CD4-positive, CD25-positive, alpha-beta regulatory T cell (primary cell): Measurements from ENCODE around the gene THUMPD3. TPM values are rescaled to one million over a fixed set of nuclear protein-coding genes. Genes with fewer than 3 reads are reported as not detected.

ENCODE experiments used
- ATAC-seq, 2 donors: fragments of 150-1000 bp; cut with Tn5 transposase; one replicate each; pipeline ENCODE4 v1.10.0; 2021; ENCODE audit warnings: low read depth in 2 of 2, moderate number of reproducible peaks in 2 of 2, moderate library complexity in 1 of 2
- DNase-seq, 3 donors: peaks; one replicate each; pipeline versions ENCODE4 v3.0.0 to v3.0.0-alpha.2; 2012 to 2022; ENCODE audit warnings: mixed read lengths in 1 of 3
- H3K27ac ChIP-seq: one replicate; pipeline ENCODE4 v1.7.0; 2013; ENCODE audit warnings: mild to moderate bottlenecking, low read length; ENCODE audit not compliant: insufficient read depth, poor library complexity, severe bottlenecking
- H3K27me3 ChIP-seq: one replicate; pipeline ENCODE4 v1.7.0; 2013; ENCODE audit warnings: low read length; ENCODE audit not compliant: control insufficient read depth, insufficient read depth
- H3K36me3 ChIP-seq: one replicate; pipeline ENCODE4 v1.7.0; 2013; ENCODE audit warnings: mild to moderate bottlenecking, low read length, moderate library complexity; ENCODE audit not compliant: control insufficient read depth, insufficient read depth
- H3K4me1 ChIP-seq: 2 replicates; pipeline ENCODE4 v1.7.0; 2013; ENCODE audit warnings: mild to moderate bottlenecking, low read length; ENCODE audit not compliant: insufficient read depth, control insufficient read depth, poor library complexity, severe bottlenecking
- H3K4me3 ChIP-seq: one replicate; pipeline ENCODE4 v1.7.0; 2013; ENCODE audit warnings: low read depth, mild to moderate bottlenecking, low read length, moderate library complexity
- H3K9me3 ChIP-seq, 2 experiments: 1 replicate in 1 of 2; 2 replicates in 1 of 2; pipeline ENCODE4 v1.7.0; 2013; ENCODE audit warnings: low read length in 2 of 2, mild to moderate bottlenecking in 1 of 2, moderate library complexity in 1 of 2; ENCODE audit not compliant: control insufficient read depth in 2 of 2
- H3K27ac Mint-ChIP-seq, 3 donors: one replicate each; pipeline ENCODE4 v1.8.0; 2020 to 2022; ENCODE audit warnings: mild to moderate bottlenecking in 3 of 3, mixed read lengths in 3 of 3, moderate library complexity in 2 of 3
- H3K27me3 Mint-ChIP-seq: one replicate; pipeline ENCODE4 v1.8.0; 2022; ENCODE audit warnings: mild to moderate bottlenecking, mixed read lengths
- H3K36me3 Mint-ChIP-seq: one replicate; pipeline ENCODE4 v1.8.0; 2020; ENCODE audit warnings: mixed read lengths
- H3K4me1 Mint-ChIP-seq, 4 donors: one replicate each; pipeline ENCODE4 v1.8.0; 2020 to 2022; ENCODE audit warnings: mixed read lengths in 4 of 4, mild to moderate bottlenecking in 1 of 4
- H3K4me3 Mint-ChIP-seq, 4 donors: one replicate each; pipeline ENCODE4 v1.8.0; 2020 to 2022; ENCODE audit warnings: mild to moderate bottlenecking in 4 of 4, mixed read lengths in 4 of 4, moderate library complexity in 3 of 4
- H3K9me3 Mint-ChIP-seq, 7 donors: one replicate each; pipeline ENCODE4 v1.8.0; 2020 to 2022; ENCODE audit warnings: mixed read lengths in 7 of 7, mild to moderate bottlenecking in 3 of 7, moderate library complexity in 2 of 7
- polyA plus RNA-seq, 4 donors: library from polyadenylated mRNA; unstranded; fragments of 300-500 nt; fragmentation: Illumina TruSeq; gene quantifications; one replicate each; pipeline ENCODE4 v1.2.3, GENCODE V29; 2021
- total RNA-seq: library from RNA; stranded (reverse); gene quantifications from one replicate; pipeline ENCODE4 v1.2.3, GENCODE V29; 2022

Gene THUMPD3
- 40.2 TPM for total RNA-seq
- 10 to 100 TPM; 17.9 to 20.5 (median 19.3) TPM for polyA plus RNA-seq

GRCh38 chr3:9362731-9363530 is at the start of gene THUMPD3:
TSS of gene THUMPD3 (plus strand) at chr3:9363054. CDS start at chr3:9365069, 2,015 bp downstream.
- peaks cover 16% of the 10 kb centered on the region for H3K4me1 ChIP-seq
- peak within 1 kb of the TSS; percentile 95 for H3K4me3 ChIP-seq
- peaks cover 0 to 39% (median 22%) of the 10 kb centered on the region in 4 donors for H3K4me1 Mint-ChIP-seq
- no peaks in the 10 kb centered on the region for H3K27me3 ChIP-seq
- DNase-seq = peak; percentile 86 to 95 (median 87)
- peak within 1 kb of the TSS; percentile 94 for H3K27ac ChIP-seq
- peak; percentile 95 to 98 for ATAC-seq
- H3K9me3 ChIP-seq = no peaks in the 10 kb centered on the region
- H3K27me3 Mint-ChIP-seq = peaks cover 8% of the 10 kb centered on the region
- peak within 1 kb of the TSS; percentile 98 to 100 (median 99) for H3K27ac Mint-ChIP-seq
- H3K36me3 ChIP-seq = peaks cover 18% of the 10 kb centered on the region
- H3K36me3 Mint-ChIP-seq = peaks cover 13% of the 10 kb centered on the region
- H3K9me3 Mint-ChIP-seq = no peaks in the 10 kb centered on the region
- peak within 1 kb of the TSS; percentile 85 to 100 (median 97) for H3K4me3 Mint-ChIP-seq

GRCh38 chr3:9314796-9315195 is 48.1 kb upstream of the THUMPD3 start:
- DNase-seq = no peak
- Mint-ChIP-seq H3K27ac (no peak overlapping the region), H3K36me3 (no peaks in the 10 kb centered on the region), H3K27me3 (peaks cover 7% of the 10 kb centered on the region), H3K4me3 (no peak overlapping the region), H3K4me1 (no peaks in the 10 kb centered on the region), H3K9me3 (peaks cover 0 to 1% (median 0%) of the 10 kb centered on the region in 7 donors)
- Histone ChIP-seq H3K4me1 (no peaks in the 10 kb centered on the region), H3K27me3 (peaks cover 5% of the 10 kb centered on the region), H3K27ac (no peak overlapping the region), H3K36me3 (no peaks in the 10 kb centered on the region), H3K4me3 (no peak overlapping the region), H3K9me3 (no peaks in the 10 kb centered on the region)
- no peak for ATAC-seq

DNA sequence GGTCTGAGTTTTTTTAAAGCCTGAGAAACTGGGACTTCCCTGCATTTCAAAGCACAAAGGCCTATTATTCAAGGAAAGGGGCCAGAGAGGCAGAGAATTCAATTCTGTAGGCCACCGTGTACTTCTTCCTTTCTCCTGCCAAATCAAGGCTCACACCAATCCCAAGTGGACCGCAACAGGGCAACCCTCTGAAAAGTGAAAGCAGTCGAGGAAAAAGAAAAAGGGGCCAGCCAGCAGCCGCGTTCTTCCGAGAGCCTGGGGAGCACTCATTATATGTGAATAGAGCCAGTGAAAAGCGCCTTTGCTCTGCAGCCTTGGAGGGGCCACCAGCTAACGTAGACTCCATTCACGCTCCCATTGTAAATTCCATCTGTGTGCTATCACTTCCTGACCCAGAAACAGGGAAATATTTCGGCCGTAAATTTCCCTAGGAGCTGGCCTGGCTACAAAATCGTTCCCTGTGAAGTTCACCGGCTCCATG is 45.9 kb upstream of the THUMPD3 start:
- DNase-seq (no peak), ATAC-seq (no peak)
- H3K4me3 Mint-ChIP-seq = no peak overlapping the region
- H3K4me1 Mint-ChIP-seq = no peaks in the 10 kb centered on the region
- H3K36me3 ChIP-seq = no peaks in the 10 kb centered on the region
- H3K4me1 ChIP-seq = no peaks in the 10 kb centered on the region
- H3K36me3 Mint-ChIP-seq = no peaks in the 10 kb centered on the region
- H3K4me3 ChIP-seq = no peak overlapping the region
- no peaks in the 10 kb centered on the region for H3K9me3 ChIP-seq
- no peak overlapping the region for H3K27ac ChIP-seq
- H3K27me3 Mint-ChIP-seq = peaks cover 12% of the 10 kb centered on the region
- H3K27ac Mint-ChIP-seq = no peak overlapping the region
- no peaks in the 10 kb centered on the region for H3K9me3 Mint-ChIP-seq
- peaks cover 5% of the 10 kb centered on the region for H3K27me3 ChIP-seq

DNA sequence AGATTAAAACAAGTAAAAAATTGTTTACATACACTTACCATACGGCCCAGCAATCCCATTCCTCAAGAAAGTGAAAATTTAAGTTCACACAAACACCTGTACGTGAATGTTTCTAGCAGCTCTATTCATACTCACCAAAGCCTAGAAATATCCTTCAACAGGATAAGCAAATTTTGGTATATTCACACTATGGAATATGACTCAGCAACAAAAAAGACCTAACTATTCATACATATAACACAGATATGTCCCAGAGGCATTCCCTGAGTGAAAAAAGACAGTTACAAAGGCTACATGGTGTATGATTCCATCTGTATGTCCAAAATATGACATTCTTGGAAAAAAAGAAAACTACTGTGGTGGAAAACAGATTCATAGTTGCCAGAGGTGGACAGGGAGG is 40.1 kb upstream of the THUMPD3 start:
- no peak overlapping the region for H3K27ac Mint-ChIP-seq
- H3K4me3 Mint-ChIP-seq = no peak overlapping the region
- no peak for DNase-seq
- Histone ChIP-seq H3K4me3 (no peak overlapping the region), H3K27ac (no peak overlapping the region), H3K9me3 (no peaks in the 10 kb centered on the region), H3K27me3 (peaks cover 1% of the 10 kb centered on the region), H3K36me3 (no peaks in the 10 kb centered on the region), H3K4me1 (no peaks in the 10 kb centered on the region)
- no peaks in the 10 kb centered on the region for H3K4me1 Mint-ChIP-seq
- no peaks in the 10 kb centered on the region for H3K36me3 Mint-ChIP-seq
- peaks cover 0 to 1% (median 0%) of the 10 kb centered on the region in 7 donors for H3K9me3 Mint-ChIP-seq
- ATAC-seq = no peak
- peaks cover 5% of the 10 kb centered on the region for H3K27me3 Mint-ChIP-seq

- no peak overlapping the region for H3K27ac ChIP-seq
- H3K27me3 Mint-ChIP-seq = peaks cover 10% of the 10 kb centered on the region
- no peaks in the 10 kb centered on the region for H3K4me1 ChIP-seq
- ATAC-seq (no peak), DNase-seq (no peak)
- no peaks in the 10 kb centered on the region for H3K27me3 ChIP-seq
- no peak overlapping the region for H3K4me3 ChIP-seq
- no peak overlapping the region for H3K27ac Mint-ChIP-seq
- H3K9me3 ChIP-seq = no peaks in the 10 kb centered on the region
- H3K9me3 Mint-ChIP-seq = peaks cover 0 to 1% (median 0%) of the 10 kb centered on the region in 7 donors
- H3K36me3 Mint-ChIP-seq = no peaks in the 10 kb centered on the region
- H3K36me3 ChIP-seq = no peaks in the 10 kb centered on the region
- no peak overlapping the region for H3K4me3 Mint-ChIP-seq
- H3K4me1 Mint-ChIP-seq = no peaks in the 10 kb centered on the region
Observed at GRCh38 chr3:9324944-9325343, 37.9 kb upstream of the THUMPD3 start.

DNA sequence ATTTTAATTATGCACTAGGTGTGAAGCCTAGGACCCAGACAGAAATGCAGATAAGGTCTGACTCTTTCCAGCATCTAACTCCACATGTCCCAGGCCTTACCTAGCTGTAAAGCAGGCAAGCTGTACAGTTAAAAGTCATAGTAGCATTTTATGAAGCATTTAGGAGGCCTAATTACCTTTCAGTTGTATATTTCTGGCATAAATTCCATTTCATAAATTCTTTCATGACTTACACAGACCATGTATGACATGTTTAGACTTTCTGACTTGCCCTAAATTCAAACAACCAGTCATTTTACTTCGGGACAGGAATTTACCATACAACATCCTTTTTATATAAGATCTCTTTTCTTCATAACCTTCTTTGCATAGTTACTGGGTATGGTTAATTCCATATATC is 35.3 kb upstream of the THUMPD3 start:
- Histone ChIP-seq H3K4me3 (no peak overlapping the region), H3K36me3 (no peaks in the 10 kb centered on the region), H3K9me3 (no peaks in the 10 kb centered on the region), H3K27ac (no peak overlapping the region), H3K4me1 (no peaks in the 10 kb centered on the region), H3K27me3 (peaks cover 2% of the 10 kb centered on the region)
- Mint-ChIP-seq H3K36me3 (no peaks in the 10 kb centered on the region), H3K9me3 (peaks cover 0 to 6% (median 1%) of the 10 kb centered on the region in 7 donors), H3K27ac (no peak overlapping the region), H3K4me1 (no peaks in the 10 kb centered on the region), H3K27me3 (peaks cover 11% of the 10 kb centered on the region), H3K4me3 (no peak overlapping the region)
- DNase-seq = no peak
- ATAC-seq = no peak

DNA sequence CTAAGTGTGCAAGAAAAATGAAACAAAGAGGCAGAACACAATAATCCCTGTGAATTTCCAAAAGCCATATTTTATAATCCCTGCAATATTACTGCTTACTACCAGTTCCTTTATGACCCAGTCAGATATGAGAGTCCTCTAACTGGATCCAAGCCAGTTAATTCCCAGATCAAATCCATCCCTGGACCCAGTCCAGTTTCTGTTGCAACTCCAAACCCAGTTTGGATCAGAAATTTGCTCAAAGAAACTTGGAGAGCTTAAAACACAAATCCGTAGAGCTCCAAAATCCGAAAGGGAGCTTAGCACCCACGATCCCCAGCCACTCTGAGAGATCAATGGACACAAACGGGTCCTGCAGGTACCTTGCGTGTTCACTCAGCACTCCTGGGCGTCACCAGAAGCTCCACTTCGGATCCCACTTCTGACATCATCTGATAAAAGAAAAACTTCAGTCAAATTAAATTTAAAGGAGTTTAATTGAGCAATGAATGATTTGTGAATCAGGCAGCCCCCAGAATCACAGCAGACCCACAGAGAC is 32.6 kb upstream of the THUMPD3 start:
- ATAC-seq (no peak), DNase-seq (no peak)
- H3K9me3 Mint-ChIP-seq = peaks cover 0 to 6% (median 1%) of the 10 kb centered on the region in 7 donors
- Histone ChIP-seq H3K36me3 (no peaks in the 10 kb centered on the region), H3K27me3 (peaks cover 2% of the 10 kb centered on the region), H3K27ac (no peak overlapping the region), H3K4me1 (no peaks in the 10 kb centered on the region), H3K9me3 (no peaks in the 10 kb centered on the region), H3K4me3 (no peak overlapping the region)
- H3K27ac Mint-ChIP-seq = no peak overlapping the region
- H3K4me1 Mint-ChIP-seq = no peaks in the 10 kb centered on the region
- H3K27me3 Mint-ChIP-seq = peaks cover 16% of the 10 kb centered on the region
- H3K4me3 Mint-ChIP-seq = no peak overlapping the region
- H3K36me3 Mint-ChIP-seq = no peaks in the 10 kb centered on the region
